Measurements from ENCODE around the gene TMEM134.

Gene TMEM134

GRCh38 chr11:67465189-67465510, 3.9 kb downstream of the TMEM134 start:
- DNase-seq (ENCODE audit: low read depth) = no peak
- no peak for TF ChIP-seq CTCF (conservative IDR thresholded peaks at IDR 0.05; ENCODE audit: low read length)
- H3K4me3 ChIP-seq (ENCODE audit: low read length) = peak overlapping the region; percentile 70

DNA sequence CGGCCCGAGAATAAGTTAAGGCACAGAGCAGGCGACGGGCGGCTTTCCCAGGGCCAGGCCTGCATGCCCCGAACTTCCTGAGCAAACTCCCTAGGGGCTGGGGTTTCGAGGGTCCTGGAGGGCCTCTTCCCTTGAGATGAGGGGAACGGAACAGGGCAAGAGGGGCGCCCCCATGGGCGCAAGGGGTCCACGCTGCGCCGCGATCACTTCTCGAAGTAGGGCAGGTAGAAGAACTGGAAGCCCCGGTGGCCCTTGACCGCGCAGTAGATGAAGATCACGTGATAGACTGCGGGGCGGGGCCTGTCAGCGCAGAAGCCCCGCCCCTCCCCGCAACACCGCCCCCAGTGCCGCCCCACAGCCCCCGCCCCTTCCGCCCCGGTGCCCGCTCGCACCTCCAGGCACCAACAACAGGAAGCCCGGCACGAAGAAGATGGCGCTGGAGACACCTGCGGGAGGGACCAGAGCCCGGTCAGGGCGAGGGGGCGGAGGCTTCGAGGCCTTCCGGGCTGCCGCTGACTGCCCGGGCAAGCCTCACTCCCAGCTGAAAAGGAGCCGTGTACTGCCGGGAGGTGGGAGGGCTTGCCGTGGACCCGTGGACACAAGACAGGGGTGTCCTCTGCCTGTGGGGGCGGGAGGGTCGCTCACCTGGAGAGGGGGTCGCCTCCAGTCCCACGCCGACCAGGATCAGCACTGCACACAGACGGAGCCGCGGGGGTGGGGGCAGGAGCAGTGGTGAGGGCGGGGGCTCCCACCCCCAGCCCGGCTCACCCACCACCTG, 4.5 kb downstream of the TMEM134 start:
- H3K4me3 ChIP-seq (ENCODE audit: low read length) = peak overlapping the region; percentile 70
- TF ChIP-seq CTCF (conservative IDR thresholded peaks at IDR 0.05; ENCODE audit: low read length) = no peak
- peak; percentile 57 for DNase-seq (ENCODE audit: low read depth)

DNA sequence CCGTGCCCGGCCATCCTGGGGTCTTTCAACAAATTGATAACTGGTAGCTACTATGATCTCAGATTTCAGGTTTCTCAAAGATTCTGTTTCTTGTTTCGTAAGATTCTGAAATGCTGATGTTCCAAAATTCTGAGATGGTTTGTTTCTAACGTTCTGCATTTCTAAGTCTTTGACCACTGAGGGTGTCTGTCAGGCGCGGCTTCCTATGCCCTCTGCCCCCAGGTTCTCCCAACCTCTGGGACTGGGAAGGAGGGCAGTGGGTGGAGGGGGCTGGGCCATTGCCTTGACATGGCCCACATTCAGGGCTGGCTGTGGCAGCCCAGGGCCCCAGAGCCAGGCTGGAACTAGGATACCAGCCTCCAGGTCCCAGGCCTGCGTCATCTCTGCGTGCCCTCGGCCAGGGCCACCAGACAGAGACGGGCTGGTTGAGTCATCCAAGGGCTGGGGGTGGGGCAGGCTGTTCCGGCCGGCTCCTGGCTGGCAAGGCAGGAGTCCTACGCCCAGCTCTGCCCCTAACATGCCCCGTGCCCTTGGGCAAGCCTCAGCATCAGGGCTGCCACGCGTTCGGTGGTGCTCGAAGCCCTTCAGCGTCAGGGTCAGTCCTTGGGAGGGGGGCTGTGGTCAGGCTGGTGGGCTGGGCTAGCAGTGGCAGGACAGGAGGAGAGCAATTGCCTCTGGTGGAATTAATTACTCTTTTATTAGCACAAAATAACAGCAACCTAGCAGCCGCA, 5.2 kb downstream of the TMEM134 start:
- TF ChIP-seq CTCF (conservative IDR thresholded peaks at IDR 0.05; ENCODE audit: low read length) = no peak
- peak; percentile 41 for DNase-seq (ENCODE audit: low read depth)
- peak overlapping the region; percentile 52 for H3K4me3 ChIP-seq (ENCODE audit: low read length)

- DNase-seq (ENCODE audit: low read depth) = no peak
Measured at GRCh38 chr11:67463186-67463585, 5.9 kb downstream of the TMEM134 start.

GRCh38 chr11:67458266-67458665, 10.8 kb downstream of the TMEM134 start:
- H3K4me3 ChIP-seq (ENCODE audit: low read length) = no peak overlapping the region
- no peak for TF ChIP-seq CTCF (conservative IDR thresholded peaks at IDR 0.05; ENCODE audit: low read length)
- DNase-seq (ENCODE audit: low read depth) = no peak

More at GRCh38 chr11:67463186-67463585, 5.9 kb downstream of the TMEM134 start:
- TF ChIP-seq CTCF (conservative IDR thresholded peaks at IDR 0.05; ENCODE audit: low read length) = no peak
- no peak overlapping the region for H3K4me3 ChIP-seq (ENCODE audit: low read length)

DNA sequence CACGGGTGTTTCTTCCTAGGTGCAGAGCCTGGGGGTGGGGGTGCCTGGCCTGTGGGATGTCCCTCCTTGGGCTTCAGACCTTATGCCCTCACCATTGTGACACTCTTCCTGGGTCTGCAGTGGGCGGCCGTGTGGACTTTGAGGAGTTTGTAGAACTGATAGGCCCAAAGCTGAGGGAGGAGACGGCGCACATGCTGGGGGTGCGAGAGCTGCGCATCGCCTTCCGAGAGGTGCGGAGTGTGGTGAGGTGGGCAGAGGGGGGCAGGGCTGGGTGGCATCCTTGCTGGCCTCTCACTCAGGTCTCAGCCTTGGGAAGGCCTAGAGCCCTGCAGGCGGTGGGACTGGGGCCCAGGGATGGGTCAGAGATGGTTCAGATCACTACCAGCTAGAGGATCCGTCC, 11.6 kb downstream of the TMEM134 start:
- TF ChIP-seq CTCF (conservative IDR thresholded peaks at IDR 0.05; ENCODE audit: low read length) = no peak
- no peak overlapping the region for H3K4me3 ChIP-seq (ENCODE audit: low read length)
- DNase-seq (ENCODE audit: low read depth) = no peak

Measured in AG10803 (cell line).